NCI-H1092 (cell line): ENCODE results near the gene OPHN1.

Experiments used
- DNase-seq: peaks from one replicate; lab custom pipeline; 2025; lab: John Stamatoyannopoulos, UW

OPHN1 gene

GRCh38 chrX:68249401-68249831, 183.9 kb downstream of the OPHN1 start:
- no peak for DNase-seq

DNA sequence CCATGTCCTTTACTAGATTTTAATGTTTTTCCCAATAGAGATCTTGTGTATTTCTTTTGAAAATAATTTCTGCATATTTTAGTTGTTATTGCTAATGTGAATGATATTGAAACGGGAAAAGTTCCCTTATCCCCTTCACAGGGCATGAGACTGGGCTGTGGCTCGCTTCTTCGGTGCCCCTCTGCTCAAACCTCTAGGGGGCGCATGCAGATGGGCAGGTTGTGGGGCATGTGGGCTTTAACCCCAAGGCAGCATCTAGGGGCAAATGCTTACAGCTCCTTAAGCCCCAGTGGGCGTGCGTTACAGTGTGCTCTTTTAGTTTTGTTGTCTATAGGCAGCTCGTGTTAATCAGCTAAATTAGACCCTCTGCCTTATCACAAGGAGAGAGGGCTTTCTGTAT, 194.7 kb downstream of the OPHN1 start:
- DNase-seq, result no peak

DNA sequence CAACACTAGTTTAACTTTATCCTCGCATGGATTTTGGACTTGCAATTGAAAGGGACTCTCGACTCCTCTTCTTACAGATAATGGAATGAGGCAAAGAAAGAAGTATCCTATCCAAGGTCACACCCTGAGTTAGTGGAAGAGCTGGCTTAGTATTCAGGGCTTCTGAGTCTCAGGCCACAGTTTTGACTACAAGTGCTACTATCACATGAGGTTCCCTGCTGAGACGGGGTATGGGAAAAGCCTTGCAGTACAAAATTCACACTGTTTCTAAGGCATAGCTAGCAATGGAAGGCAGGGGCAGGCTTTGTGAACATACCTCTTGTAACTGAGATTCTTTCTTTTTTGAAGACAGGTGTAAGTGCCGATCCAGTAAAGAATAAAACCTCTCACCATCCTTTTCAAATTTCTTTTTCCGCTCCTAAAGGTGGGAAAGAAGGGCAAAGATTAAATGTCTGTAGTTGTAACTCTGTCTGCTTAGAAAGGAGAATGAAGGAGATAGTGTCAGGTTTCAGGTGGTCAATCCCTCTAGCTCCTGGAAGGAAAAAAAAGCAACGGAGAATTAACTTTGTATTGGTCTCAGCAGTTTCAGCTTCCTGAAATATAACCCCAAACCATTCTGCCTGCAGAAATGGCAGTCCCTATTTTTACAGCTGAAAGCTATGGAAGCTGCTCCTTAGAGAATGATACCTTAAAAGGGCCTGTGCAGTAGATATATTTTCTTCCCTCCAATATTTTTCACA, 199.0 kb downstream of the OPHN1 start:
- DNase-seq, result no peak

- no peak for DNase-seq
Observed at GRCh38 chrX:68232206-68232605, 201.1 kb downstream of the OPHN1 start.

DNA sequence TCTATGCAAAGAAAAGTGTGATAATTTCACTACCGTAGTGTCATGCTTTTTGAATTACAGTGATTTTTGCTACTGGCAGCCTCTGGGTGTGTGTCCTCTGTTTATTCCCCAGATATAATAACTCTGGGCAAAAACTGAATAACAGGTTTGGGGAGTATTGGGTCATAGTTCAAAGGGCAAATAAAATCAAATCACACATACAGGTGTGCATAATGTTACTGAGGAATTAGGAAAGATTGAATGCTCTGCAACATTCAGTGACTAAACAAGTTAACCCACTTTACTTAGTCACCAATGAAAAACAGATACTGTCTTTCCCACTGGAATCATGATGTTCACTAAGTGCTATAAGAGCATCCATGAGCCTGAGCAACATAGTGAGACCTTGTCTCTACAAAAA, 224.3 kb downstream of the OPHN1 start:
- DNase-seq, result no peak

- DNase-seq, result no peak
Observed at GRCh38 chrX:68204521-68205038, 228.7 kb downstream of the OPHN1 start.

DNA sequence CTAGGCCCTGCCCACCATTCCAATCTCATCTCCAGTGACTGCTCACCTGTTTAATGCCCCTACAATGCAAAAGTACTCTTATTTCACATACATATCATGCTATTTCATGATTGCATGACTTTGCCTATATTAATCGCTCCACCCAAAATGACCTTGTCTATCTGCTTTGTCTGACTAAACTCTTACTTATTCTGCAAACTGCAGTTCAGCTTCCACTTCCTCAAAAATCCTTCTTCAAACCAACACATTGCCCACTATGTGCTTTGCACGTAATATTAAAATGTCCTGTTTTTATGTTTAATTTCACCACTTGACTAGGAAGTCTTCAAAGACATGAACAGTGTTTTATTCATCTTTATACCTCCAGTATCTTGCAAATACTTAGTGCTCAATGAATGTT, 229.6 kb downstream of the OPHN1 start:
- DNase-seq, result no peak

DNA sequence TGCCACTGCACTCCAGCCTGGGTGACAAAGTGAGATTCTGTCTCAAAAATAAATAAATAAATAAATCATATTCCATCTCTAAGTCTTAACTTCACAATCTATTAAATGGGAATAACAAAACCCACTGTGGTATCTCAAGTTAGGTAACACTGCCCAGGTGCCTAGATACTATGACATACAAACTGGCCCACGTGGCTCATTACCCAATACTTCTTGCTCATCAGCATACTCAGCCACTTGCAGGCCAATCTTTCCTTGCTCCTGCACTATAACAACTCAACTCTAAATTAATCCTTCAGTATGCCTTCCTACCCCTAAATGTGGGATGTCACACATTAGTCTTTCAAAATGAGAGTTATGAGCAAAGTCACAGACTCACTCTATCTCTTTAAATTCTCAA, 230.1 kb downstream of the OPHN1 start:
- no peak for DNase-seq

- DNase-seq, result no peak
Observed at GRCh38 chrX:68199062-68199848, 234.0 kb downstream of the OPHN1 start.

DNA sequence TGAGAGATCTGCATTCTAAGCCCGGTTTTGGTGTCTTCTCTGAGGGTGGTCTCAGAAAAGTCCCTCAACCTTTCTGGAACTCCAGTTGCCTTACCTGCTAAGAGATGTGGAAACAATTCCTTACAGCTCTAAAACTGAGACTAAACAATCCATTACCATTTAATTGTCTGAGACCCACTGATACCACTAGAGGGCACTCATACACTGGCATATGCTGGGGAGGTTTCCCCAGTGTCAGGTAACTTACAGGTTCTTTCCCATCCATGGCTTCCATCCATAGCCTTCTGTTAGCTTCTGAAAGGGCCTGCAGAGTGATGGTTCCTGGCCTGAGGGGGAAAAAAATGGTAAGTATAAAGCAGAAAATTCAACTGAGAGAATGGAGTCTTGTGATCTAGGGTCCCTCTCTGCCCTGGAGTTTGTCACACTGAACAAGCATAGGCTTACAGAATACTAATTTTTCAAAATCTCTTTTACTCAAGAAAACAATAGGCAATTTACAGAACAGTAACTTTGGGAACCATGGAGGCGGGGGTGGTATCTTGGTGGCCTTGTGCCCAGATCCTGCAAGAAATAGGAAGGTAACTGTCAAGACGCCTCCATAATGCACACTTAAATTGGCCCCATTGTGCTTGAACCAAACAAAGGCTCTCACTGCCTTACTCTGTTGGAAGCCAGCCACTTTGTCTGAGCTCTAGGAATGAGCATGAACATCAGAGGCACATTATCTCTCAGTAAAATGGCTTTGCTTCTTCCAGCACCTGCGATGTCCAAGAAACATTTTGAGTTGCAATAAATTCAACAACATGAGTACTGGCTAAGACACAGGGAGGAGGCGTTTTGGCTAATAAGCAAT, 236.1 kb downstream of the OPHN1 start:
- peak; percentile 3 for DNase-seq

DNA sequence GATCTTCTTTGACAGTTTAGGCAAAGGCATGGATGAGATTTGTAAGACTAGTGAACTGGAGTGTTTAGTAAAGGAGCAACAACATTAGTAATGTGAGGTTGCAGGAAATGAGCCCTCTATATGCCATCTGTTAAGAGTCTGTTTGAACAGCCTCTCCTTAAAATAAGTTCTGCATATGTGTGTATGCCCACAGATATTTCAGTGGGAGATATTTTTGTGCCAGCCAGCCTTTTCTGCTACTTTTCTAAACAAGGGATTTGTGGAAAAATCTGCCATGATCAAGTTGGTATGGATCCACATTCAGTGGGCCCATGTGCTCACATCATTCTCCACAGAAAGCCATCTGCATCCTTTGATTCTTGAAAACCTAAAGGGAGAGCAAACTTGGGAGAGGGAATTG, 237.7 kb downstream of the OPHN1 start:
- no peak for DNase-seq

GRCh38 chrX:68193786-68194185, 239.5 kb downstream of the OPHN1 start:
- DNase-seq, result no peak

GRCh38 chrX:68193234-68193633, 240.1 kb downstream of the OPHN1 start:
- no peak for DNase-seq

- no peak for DNase-seq
Observed at GRCh38 chrX:68190799-68191198, 242.5 kb downstream of the OPHN1 start.

GRCh38 chrX:68186552-68187262, 246.6 kb downstream of the OPHN1 start:
- DNase-seq, result no peak

DNA sequence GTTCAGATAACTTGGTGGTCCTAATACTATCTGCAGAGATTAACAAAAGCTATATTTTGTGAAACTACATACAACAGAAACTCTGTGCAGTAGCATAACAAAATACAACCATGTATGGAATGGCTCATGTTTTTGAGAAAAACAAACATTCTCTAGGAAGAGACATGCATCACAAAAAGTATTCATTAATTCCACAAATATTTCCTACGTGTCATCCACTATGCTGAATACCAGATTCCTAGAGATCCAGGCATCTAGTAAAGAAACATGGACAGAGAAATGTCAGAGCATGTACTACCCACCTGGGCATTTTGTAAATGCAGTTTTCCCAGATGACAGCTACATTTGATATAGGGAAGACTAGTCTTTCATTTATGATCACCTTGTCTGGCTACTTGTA, 248.1 kb downstream of the OPHN1 start:
- DNase-seq, result no peak

DNA sequence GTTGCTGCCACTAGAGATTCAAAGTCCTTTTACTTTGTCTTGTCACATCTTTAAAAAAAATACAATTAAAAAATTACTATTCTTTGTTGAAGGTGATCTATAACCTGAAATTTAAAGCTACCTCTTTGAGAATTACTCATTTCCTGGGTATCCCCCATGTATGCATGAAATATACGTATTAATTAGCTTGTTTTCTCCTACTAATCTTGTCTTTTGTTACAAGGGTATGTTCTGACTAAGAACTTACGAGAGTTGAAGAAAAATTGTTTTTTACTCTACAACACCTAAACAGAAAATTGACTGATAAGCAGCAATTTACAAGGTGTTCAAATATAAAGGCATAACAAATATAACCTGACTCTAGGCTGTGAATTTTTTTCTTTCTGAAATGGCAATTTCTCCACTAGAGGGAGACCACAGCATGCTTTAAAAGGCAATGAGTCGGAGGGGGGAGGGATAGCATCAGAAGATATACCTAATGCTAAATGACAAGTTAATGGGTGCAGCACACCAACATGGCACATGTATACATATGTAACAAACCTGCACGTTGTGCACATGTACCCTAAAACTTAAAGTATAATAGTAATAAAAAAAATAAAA, 249.6 kb downstream of the OPHN1 start:
- peak; percentile 13 for DNase-seq

GRCh38 chrX:68180579-68180978, 252.7 kb downstream of the OPHN1 start:
- DNase-seq, result no peak

DNA sequence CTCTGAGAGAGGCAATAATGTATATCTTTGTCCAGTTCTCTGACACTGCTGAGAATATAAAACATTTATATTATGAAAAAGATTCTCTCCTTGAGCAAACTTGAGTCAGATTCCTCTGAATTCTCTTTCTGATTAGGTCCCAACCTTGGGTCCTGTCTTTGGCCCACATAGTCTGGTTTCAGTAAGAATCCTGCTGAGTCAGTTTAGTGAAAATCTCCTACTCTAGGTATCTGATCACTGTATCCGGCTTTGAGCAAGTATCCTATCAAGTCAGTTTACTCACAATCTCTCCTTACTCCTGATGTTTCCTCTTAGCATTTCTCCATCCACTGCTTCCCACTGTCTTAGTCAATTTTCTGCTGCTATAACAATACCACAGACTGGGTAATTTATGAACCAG, 253.9 kb downstream of the OPHN1 start:
- no peak for DNase-seq

DNA sequence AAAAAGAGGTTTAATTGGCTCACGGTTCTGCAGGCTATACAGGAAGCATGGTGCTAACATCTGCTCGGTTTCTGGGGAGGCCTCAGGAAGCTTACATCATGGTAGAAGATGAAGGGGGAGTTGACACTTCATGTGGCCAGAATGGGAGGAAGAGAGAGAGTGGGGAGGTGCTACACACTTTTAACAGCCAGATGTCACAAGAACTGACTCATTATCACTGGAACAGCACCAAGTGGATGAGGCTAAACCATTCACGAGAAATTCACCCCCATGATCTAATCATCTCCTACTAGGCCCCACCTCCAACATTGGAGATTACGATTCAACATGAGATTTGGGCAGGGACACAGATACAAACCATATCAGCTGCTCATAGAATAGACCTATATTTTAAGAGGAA, 255.8 kb downstream of the OPHN1 start:
- no peak for DNase-seq

DNA sequence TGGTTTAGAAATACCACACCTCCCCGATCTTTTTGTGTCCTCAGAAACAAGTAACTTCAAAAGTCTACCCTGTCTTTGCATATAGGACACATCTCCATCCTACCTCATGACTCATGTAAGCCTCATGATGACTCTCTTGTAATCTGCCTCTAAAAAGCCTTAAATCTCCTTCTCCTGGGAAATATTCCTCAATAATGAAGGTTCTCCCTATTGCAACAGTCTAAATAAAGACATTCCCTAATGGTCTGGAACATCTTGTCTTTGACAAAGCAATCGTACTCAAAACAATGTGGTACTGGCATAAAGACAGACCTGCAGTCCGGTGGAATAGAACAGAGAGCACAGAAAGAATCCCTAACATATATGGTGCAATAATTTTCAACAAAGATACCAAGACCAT, 257.7 kb downstream of the OPHN1 start:
- DNase-seq, result no peak
